Measurements from ENCODE around the gene AOC1.

Gene AOC1

DNA sequence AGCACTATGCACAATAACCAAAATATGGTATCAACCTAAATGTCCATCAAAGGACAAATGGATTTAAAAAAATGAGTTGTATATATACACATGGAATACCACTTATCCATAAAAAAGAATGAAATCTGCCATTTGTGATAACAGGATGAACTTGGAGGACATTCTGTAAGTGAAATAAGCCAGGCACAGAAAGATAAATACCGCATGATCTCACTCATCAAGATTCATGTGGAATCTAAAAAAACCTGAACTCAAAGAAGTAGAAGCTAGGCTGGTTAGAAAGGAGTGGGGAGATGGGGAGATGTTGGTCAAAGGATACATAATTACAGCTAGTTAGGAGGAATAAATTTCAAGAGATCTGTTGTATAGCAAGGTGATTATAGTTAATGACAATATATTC lies 17.3 kb upstream of the AOC1 start:
- DNase-seq = no peak

DNA sequence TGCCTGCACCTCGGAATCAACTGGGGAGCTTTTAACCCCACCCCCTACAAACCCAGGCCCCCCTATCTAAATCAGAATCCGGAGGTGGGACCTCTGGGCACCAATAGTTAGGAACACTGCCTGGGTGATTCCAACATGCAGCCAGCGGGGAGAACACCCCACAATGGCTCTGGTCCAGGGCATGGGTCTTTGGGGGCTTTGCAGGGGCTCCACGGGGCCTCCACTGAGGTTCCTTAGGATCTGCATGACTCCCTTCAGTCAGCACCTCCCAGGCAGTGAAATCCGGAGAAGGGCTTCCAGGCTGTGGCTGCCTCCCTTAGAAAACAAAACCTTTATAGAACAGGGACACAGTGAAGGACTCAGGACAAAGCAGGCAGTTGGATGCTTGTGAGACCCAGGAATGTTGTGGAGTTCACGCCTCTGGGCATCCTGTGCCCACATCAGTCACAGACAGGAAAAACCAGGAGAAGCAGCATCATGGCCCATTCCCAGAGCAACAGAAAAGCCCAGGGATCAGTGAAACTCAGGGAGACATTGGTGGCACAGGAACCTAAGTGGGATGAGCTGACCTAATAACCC lies 16.5 kb upstream of the AOC1 start:
- DNase-seq = no peak

DNA sequence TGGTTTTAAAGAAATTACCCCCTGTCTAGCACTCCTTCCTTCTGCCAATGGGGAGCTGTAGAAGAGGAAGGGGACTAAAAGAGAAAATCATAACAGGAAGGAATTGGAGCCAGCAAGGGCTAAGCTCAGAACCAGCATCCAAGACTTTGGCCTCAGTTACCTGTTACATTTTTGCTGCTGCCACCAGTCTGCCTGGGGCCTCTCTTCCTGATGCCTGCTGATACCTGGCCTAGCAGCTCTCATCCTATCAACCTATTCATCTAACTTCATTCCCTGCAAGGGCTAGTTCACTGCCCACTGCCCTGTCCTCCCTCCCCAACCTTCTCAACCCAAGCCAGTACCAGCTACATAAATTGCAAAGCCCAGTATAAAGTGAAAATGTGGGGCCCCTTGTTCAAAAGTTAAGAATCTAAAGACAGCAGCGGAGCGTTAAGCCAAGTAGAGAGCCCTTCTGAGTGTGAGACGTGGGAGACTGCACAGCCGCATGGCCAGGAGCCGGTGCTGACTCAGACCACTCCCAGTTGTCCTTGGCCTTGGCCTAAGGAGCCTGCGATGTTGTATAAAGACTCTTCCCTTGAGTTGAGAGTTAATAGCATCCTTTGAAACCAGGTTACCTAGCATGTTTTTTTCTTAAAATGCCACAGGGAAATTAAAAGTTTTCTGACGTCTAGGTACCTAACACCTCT lies 13.2 kb upstream of the AOC1 start:
- no peak for DNase-seq

DNA sequence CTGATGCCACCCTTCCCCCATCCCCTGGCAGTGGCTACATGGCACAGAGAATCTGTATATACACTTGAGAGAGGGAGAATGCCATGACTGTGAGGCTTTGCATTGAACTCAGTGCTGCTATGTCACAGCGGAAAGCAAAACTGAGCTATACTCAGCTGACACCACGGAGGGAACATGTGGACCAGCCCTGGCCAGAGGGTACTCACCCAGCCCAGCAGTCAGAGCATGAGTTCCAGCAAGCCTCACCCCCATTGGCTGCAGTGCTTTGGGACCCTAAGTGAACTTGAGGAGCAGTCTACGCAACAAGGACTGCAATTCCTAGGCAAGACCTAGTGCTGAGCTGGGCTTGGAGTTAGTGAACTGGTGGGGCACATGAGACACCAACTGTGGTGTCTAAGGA lies 10.3 kb upstream of the AOC1 start:
- no peak for DNase-seq

DNA sequence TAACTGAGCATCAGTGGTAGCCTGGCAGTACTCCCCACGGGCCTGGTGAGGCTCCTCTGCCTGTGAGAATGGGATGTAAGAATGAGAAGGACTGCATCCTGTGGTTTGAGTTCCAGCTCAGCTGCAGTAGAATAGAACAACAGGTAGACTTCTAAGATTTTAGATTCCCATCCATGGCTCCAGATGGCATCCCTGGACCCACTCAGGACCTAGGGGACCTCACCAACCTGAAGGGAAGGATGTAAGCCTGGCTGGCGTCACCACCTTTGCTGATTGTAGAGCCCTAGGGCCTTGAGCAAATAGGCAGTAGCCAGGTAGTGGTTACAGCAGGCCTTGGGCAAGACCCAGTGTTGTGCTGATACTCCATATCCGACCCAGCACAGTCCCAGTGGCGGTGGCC lies 9.6 kb upstream of the AOC1 start:
- no peak for DNase-seq

DNA sequence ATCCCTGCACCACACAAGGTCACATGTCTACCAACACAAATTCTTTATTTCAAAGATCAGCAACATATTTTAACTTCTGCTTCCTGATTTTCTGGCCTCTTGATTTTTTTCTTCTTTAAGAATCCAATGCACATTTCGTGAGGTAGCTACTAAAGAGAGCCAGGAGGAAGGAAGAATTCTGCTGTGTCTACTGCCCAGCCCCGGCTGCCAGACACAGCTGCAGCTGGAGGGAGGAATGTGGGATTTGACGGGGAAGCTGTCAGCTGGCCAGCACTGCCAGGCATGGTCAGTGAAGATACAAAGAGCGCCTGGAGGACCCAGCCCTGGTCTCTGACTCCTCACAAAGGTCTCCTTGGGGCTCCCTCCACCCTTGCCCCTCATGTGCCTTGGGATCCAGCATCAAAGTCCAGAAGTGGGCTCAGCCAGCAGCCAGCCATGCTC lies 6.9 kb upstream of the AOC1 start:
- DNase-seq = no peak

DNA sequence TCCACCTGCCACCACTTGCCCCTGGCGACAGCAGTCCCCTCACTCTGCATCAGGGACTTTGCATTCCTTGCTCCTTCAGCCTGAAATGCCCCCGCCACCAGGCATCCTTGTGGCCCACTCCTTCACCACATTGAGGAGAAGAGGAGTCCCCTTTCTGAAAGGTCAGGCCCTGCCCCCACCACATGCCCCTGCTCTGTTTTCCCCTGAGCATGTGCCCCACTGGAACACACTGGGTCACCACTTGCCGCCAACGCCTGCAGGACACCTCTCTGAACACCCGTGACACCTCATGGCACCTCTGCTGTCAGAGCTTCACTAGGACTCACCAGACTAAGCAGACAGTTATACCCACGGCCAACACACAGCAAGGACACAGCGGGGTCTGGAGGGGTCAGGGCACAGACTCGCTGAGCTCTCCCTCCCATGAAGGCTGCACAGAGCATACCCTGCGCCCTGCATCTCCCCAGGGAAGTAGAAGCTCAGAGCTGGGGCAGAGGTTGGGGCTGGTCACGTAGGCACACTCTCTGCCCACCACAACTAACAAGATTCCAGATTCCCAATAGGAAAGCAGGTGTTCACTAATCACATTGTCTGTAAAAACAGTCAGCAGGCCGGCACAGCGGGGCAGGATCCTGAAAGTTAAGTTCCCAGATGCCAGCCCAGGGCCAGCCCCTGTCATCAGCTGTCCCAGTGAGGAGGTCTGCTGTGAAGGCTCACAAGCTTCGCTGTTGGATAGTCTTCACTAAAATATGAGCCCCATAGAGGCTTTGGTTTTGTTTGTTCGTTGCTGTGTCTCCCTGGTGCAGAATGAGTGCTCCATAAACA lies 5.8 kb upstream of the AOC1 start:
- DNase-seq = no peak

DNA sequence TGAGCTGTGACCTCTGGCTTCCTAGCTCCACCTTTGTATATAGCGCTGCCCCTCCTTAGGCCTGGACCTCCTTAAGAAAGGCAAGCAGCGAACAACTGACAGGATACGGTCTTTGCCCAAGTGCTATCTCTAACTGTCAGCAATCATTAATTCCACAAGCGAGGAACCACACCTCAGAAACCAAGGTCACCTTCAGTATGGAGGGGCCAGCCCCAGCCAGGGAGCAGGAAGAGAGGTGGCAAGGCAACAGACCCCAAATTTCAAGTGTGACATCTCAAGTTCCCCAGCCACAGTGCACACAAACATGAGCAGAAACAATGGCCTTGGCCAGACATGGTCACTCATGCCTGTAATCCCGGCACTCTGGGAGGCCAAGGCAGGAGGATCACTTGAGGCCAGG lies 4.8 kb upstream of the AOC1 start:
- DNase-seq = no peak

DNA sequence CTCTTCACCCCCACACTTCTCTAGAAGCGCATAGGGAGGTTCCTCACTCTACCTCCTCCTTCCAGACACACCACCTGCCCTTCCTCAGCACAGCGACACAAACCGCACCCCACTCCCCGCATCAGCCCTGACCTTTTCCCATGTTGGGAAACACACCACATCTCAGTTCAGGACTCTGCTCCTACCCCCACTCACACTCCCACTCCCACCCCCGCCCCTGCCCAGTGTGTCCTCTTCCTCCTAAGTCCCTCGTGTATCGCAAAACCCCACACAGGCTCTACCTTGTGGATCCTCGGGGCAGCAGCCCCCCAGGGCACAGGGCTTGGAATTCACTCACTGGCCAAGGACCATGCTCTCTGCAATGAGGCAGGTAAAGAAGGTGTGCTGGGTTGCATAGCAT lies 4.2 kb upstream of the AOC1 start:
- DNase-seq = no peak

DNA sequence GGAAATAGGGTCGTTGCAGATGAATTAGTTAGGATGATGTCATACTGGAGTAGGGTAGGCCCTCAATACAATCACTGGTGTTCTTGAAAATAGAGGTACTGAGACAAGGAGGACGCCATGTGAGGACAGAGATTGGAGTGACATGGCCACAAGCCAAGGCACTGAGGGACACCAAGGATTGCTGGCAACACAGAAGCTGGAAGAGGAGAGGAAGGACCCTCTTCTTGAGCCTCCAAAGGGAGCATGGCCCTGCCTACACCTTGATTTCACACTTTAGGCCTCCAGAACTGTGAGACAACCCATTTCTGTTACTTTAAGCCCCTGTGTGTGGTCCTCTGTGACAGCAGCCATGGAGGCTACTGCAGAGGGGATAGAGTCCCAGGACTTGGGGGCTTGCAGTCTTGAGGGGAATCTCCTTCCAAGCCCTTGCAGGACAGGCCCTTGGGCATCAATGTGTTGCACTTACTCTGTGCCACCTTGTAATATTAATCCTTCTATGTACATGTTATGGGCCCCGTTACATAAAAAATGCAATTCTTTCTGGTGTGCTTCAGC lies 3.7 kb upstream of the AOC1 start:
- no peak for DNase-seq

DNA sequence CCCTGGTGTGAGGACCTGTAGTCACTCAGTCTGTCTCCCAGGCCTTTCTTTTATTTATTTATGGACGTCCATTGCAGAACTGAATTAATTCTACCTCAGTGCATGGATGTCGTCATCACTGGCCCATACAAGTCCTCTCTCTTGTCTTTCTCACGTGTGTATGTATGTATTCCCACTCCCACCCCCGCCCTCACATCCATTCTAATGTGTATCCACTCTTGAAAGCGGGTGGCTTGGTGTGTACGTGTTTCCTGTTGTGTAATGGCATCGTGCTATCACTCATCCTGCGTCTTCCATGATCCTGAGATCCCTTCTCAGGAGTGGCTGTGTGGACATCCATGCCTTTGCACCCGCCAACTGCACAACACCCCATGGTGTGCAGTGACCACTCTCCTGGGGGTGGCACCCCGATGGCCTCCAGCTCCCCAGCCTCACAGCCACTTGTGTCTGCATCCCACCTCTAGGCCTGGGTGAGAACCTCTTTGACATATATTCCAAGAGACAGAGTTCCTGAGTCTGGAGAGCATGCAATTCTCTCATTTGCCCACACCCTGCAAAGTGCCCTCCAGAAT lies 3.0 kb upstream of the AOC1 start:
- no peak for DNase-seq

DNA sequence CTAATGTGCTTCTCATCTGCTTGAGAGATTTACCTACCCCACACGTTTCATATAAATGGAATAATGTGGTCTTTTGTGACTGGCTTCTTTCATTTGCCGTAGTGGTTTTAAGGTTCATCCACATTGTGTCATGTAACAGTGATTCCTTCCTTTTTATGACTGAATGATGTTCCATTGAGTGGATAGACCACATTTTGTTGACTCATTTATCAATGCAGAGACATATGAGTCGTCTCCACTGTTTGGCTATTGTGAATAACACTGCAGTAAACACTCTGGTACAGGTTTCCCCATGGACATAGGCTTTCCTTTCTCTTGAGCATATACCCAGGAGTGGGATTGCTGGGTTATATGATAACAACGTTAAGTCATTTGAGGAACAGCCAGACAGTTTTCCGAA lies 2.0 kb upstream of the AOC1 start:
- DNase-seq = no peak

DNA sequence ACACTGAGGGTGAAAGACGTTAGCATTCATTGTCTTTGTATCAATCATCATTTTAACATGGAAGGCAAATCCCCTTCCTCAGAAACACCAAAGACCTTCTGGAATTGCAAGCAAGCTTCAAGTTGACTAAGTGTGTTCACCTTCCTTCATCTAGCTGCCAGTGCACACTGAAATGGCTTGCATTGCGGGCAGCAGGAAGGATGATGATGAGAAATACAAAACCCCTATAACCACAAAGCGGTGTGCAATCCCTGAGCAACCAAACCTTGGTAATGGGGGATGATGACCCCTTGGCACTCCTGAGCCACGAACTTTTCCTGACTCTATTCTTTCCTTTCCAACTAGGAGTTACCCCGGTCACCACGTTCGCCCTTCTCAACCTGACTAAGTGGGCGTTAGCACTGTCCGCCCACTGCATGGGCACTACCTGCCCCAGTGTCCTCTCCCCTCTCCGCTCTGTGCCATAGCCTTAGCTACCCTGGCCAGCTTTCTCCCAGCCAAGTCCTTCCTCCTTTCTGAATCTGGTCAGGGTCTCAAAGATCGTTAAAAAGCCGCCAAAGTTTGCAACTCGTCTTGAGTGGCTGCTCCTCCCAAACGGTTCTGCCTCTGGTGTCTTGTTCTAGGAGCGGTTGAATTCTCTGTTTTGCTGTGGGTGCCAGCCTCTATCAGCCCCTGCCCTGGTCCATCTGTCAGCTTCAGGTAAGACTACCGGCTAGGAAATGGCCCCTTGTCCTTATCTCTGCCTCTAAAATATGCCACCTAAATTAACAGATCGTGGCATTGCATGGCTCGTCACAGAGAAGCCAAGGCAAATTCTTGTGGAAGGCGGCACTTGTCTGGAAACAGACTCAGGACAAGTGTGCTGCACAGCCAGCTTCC lies 586 bp upstream of the AOC1 start:
- DNase-seq = no peak

DNA sequence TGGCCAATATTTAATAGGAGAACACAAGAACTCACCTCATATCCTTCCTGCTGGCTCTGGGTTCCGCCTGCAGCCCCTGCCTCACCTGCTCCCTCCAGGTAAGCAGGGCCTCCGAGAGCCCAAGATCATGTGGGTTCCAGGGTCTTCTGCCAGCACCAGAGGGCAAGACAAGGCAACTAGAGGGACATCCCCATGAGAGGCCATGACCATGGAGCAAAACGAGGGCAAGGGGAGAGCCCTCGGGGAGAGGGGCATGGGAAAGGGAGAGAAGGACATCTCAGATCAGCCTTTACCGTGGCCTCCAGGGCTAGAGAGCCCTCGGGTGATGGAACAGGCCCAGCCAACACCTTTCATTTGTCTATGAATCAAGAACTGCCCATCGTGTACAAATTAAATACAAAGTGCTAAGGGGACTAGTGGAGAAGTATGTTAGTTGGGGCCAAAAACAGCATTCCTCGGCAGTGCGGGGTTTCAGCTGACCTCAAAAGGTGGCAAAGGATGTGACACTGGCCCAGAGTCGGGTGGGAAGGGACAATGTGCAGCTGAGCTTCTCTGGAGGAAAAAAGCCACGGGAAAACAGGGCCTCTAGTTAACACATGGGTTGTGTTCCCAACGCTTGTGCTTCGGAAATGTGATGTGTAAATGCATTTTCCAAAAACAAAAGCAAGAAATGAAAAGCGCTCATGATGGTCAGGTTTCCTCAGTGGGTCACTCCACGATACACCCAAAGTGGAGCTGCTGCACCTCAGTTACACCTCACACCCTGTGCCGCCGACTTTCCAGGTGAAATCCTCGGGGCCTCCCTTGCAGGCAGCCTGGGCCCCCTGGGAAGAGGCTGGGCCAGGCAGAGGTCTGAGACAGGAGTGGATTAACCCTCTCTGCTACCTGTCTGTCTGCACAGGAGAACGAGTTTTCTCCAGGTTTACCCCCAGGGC lies 2.0 kb downstream of the AOC1 start:
- no peak for DNase-seq

DNA sequence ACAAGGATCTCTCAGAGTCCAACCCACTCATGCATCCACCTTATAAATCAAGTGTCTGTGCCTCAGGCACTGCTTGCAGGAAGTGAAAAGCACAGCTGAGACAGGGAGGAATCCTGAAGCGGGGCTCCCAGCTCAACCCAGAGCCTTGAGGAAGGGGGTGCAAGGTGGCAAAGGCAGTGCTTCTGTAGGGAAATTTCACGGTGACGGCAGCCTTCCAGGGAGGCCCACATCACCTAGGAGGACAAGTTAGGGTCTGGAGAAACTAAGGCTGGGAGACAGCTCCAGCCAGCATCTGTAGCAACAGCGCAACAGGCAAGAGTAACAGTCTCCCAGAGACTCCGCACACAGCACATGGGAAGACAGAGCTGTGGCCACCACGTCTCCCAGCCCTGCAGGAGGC lies 2.7 kb downstream of the AOC1 start:
- no peak for DNase-seq

DNA sequence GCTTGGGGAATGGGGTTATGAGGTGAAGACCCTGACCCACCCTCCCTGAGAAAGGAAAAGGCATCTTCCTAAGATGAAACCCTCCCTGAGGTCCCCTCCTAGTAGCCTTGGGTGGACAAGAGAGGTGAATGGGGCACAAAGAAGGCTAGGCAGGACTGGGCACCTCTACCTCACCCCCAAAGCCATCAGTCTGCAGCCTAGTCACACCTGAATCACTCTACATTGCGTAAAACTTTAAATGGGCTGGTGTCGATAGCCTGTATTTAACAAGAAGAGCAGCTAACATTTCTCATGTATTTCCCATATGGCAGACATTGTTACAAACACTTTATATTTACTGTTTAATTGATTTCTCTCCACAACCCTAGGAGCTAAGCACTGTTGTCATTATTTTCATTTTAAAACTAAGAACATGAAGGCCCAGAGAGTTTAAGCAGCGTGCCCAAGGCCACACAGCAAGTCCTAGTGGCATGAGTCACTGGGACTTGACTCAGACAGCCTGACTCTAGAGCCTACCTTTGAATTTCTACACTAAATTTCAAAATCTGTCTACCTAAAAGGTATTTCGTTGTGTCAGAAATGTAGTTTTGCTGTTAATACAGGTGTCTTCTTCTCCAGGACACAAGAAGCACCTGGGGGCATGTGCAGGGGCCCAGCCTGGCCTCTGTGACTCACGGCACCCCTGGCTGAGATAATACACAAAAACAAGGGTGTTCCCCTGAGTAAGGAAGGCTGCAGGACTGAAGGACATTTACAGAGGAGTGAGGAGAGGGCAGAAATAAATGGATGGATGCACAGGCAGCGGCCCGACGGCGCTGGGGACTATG lies 3.4 kb downstream of the AOC1 start:
- DNase-seq = no peak

DNA sequence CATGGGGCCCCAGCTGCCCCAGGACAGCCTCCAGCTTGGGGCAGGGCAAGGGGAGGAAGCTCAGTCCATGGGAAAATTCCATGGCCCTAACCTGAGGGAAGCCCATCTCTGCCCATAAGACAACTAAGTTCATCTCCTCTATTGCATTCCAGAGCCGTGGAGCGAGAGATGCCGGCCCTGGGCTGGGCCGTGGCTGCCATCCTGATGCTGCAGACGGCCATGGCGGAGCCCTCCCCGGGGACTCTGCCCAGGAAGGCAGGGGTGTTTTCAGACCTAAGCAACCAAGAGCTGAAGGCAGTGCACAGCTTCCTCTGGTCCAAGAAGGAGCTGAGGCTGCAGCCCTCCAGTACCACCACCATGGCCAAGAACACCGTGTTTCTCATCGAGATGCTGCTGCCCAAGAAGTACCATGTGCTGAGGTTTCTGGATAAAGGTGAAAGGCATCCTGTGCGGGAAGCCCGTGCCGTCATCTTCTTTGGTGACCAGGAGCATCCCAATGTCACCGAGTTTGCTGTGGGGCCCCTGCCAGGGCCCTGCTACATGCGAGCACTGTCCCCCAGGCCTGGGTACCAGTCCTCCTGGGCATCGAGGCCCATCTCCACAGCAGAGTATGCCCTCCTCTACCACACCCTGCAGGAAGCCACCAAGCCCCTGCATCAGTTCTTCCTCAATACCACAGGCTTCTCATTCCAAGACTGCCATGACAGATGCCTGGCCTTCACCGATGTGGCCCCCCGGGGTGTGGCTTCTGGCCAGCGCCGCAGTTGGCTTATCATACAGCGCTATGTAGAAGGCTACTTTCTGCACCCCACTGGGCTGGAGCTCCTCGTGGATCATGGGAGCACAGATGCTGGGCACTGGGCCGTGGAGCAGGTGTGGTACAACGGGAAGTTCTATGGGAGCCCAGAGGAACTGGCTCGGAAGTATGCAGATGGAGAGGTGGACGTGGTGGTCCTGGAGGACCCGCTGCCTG lies 4.3 kb downstream of the AOC1 start:
- no peak for DNase-seq

DNA sequence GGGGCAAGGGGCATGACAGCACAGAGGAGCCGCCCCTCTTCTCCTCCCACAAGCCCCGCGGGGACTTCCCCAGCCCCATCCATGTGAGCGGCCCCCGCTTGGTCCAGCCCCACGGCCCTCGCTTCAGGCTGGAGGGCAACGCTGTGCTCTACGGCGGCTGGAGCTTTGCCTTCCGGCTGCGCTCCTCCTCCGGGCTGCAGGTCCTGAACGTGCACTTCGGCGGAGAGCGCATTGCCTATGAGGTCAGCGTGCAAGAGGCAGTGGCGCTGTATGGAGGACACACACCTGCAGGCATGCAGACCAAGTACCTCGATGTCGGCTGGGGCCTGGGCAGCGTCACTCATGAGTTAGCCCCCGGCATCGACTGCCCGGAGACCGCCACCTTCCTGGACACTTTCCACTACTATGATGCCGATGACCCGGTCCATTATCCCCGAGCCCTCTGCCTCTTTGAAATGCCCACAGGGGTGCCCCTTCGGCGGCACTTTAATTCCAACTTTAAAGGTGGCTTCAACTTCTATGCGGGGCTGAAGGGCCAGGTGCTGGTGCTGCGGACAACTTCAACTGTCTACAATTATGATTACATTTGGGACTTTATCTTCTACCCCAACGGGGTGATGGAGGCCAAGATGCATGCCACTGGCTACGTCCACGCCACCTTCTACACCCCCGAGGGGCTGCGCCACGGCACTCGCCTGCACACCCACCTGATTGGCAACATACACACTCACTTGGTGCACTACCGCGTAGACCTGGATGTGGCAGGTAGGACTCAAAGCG lies 5.1 kb downstream of the AOC1 start:
- DNase-seq = no peak
